GM12801 (cell line): ENCODE measurements around the gene SIPA1.

Source experiments
- TF ChIP-seq, protein P1 (sequence below): IDR thresholded peaks from one replicate; pipeline ENCODE4 v1.5.1; 2011; ENCODE audit warnings: control low read depth; ENCODE audit not compliant: insufficient read length; ENCODE audit errors: extremely low read depth

Gene SIPA1

DNA sequence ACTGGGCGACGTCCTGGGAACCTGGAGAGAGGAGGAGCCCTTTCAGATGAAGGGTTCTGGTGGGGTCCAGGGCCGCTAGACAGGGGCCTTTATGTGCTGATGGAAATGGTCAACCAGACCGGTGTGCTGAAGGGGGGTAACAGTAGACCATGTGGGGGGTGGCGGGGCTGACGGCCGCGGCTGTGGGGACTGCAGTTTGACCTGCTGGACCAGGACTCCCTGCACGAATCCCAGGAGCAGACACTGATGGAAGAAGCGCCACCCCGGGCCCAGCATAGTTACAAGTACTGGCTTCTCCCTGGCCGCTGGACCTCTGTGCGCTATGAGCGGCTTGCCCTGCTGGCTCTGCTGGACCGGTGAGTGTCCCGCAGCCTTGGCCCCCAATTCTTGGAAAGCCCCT lies 15.9 kb upstream of the SIPA1 start:
- TF ChIP-seq, protein P1, sequence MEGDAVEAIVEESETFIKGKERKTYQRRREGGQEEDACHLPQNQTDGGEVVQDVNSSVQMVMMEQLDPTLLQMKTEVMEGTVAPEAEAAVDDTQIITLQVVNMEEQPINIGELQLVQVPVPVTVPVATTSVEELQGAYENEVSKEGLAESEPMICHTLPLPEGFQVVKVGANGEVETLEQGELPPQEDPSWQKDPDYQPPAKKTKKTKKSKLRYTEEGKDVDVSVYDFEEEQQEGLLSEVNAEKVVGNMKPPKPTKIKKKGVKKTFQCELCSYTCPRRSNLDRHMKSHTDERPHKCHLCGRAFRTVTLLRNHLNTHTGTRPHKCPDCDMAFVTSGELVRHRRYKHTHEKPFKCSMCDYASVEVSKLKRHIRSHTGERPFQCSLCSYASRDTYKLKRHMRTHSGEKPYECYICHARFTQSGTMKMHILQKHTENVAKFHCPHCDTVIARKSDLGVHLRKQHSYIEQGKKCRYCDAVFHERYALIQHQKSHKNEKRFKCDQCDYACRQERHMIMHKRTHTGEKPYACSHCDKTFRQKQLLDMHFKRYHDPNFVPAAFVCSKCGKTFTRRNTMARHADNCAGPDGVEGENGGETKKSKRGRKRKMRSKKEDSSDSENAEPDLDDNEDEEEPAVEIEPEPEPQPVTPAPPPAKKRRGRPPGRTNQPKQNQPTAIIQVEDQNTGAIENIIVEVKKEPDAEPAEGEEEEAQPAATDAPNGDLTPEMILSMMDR, result no peak

DNA sequence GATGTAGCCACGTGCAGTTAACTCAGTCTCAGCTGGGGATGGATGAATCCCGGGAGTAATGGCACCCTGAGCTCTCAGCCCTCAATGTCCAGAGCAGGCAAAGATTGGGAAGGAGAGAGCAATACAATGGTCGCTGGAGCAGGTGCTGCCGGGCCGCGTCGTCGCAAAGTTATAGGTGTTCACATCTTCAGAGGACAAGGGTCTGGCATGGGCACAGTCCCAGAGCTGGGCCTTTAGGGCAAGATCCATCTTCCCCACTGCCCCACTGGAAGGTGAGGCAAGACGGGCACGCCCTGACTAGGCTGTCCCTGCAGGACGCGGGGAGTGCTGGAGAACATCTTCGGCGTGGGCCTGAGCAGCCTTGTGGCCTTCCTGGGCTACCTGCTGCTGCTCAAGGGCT lies 14.7 kb upstream of the SIPA1 start:
- TF ChIP-seq, protein P1, result no peak

DNA sequence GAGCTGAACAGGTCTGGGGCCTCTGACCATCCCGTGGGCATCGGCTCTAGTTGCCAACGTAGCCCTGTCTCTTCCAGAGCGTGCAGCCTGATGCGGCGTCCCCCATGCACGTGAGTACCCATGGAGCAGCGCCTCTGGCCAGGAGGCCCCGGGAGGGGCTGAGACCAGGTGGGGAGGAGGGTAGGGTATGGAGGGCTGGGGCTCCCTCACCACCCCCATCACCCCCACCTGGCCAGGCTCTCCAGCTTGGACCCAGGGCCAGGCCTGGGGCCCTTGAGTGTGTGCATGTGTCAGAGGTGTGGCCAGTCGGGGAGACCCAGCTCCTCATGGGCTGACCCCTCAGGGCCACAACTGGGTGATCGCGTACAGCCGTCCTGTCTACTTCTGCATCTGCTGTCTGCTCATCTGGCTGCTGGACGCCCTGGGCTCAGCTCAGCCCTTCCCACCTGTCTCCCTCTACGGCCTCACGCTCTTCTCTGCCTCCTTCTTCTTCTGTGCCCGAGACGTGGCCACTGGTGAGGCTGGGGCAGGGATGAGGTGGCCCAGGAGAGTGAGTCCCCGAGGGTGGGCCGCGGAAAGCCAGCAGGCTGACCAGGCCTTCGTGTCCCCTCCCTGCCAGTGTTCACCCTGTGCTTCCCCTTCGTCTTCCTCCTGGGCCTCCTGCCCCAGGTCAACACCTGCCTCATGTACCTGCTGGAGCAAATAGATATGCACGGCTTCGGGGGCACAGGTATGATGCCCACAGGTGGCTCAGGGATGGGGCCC lies 13.9 kb upstream of the SIPA1 start:
- TF ChIP-seq, protein P1, result no peak

DNA sequence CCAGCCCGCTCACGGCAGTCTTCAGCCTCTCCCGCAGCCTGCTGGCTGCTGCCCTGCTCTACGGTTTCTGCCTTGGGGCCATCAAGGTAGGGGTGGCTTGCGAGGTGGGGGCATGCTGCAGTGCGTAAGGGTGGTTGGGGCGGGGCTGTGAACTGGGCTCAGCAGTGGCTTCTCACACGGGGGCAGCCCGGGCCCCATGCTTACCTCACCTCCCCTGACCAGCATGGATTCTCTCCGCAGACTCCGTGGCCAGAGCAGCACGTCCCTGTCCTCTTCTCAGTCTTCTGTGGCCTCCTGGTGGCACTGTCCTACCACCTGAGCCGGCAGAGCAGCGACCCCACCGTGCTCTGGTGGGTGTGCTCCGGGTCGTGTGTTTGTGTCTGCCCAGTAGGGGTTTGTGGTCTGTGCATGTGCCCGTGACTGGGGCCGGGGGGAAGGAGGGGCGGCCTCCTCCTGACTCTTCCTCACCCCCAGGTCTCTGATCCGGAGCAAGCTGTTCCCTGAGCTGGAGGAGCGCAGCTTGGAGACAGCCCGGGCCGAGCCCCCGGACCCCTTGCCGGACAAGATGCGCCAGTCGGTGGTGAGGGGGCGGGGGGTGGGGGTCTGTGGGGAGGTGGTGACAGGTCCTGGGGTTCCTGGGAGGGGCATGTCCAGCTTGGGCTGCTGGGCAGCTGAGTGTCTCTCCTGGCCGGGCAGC lies 12.8 kb upstream of the SIPA1 start:
- TF ChIP-seq, protein P1, result no peak

DNA sequence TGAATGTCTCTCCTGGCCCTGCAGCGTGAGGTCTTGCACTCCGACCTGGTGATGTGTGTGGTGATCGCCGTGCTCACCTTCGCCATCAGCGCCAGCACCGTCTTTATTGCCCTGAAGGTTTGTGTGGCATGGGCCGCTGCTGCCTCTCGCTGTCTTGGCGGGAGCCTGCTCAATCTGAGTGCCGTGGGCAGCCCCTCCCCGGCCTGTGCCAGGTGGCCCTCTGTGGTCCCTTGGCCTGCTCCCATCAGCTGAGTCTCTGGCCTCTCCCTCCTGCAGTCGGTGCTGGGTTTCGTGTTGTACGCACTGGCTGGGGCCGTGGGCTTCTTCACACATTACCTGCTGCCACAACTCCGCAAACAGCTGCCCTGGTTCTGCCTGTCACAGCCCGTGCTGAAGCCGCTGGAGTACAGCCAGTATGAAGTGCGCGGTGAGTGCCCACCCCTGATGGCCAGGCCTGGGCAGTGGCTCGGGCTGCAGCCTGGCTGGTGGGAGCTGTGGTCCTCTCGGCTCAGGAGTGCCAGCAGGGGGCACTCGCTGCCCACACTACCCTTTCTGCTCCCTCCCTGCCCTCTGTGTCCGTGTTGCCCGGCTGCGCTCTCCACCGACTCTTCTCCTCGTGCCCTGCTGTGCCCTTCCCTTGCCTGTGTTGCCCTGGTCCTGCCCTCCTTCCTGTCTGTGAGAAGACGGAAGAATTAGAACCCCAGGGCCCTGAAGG lies 12.1 kb upstream of the SIPA1 start:
- TF ChIP-seq, protein P1, result no peak

DNA sequence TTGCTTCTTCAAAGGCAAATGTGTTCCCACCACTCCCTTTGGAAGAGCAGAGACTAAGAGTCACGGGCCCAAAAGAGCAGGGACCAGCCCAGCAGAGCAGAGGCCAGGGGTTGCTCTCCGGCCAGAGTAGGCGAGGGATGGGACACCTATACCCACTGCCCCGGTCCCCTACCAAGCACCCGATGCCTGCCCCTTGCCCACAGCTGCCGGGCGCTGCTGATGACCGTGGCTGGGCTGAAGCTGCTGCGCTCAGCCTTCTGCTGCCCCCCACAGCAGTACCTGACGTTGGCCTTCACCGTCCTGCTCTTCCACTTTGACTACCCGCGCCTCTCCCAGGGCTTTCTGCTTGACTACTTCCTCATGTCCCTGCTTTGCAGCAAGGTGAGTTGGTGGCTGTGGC lies 10.7 kb upstream of the SIPA1 start:
- TF ChIP-seq, protein P1, result no peak

DNA sequence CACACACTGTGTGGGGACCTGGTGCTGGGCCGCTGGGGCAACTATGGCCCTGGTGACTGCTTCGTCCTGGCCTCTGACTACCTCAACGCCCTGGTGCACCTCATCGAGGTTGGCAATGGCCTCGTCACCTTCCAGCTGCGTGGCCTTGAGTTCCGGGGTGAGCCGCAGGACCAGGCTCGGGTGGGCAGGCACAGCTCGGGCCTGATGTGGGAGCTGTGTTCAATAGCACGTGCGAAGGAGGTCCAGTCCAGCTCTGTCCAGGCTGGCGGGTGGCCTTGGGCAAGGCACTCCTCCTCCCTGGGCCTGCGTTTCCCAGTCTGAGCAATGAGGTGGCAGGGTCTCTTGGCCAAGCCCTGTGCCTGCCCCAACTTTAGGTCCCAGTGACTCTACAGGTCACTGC lies 8.3 kb upstream of the SIPA1 start:
- TF ChIP-seq, protein P1, result no peak
